Mesenchymal stem cell (in vitro differentiated cells and primary cell): Measurements from ENCODE around the gene IL36RN.

ENCODE experiments used
- DNase-seq: peaks from one replicate; pipeline ENCODE4 v3.0.0-alpha.2; 2013
- H2AFZ ChIP-seq: one replicate; pipeline ENCODE4 v1.6.1; 2013; ENCODE audit warnings: low read depth, mild to moderate bottlenecking, control low read depth, inconsistent platforms, low read length, moderate library complexity
- H2AK5ac ChIP-seq: 2 replicates; pipeline ENCODE4 v1.6.1; 2013; ENCODE audit warnings: low read length, moderate library complexity, mild to moderate bottlenecking, inconsistent platforms; ENCODE audit not compliant: severe bottlenecking
- H2BK120ac ChIP-seq: one replicate; pipeline ENCODE4 v1.6.1; 2013; ENCODE audit warnings: low read depth, mild to moderate bottlenecking, inconsistent platforms, low read length, moderate library complexity
- H2BK12ac ChIP-seq, 2 experiments: one replicate each; pipeline ENCODE4 v1.6.1; 2013; ENCODE audit warnings: inconsistent platforms in 2 of 2, low read length in 2 of 2, mild to moderate bottlenecking in 2 of 2, moderate library complexity in 2 of 2, control low read depth in 1 of 2
- H2BK15ac ChIP-seq: one replicate; pipeline ENCODE4 v1.6.1; 2013; ENCODE audit warnings: mild to moderate bottlenecking, low read depth, inconsistent platforms; ENCODE audit not compliant: poor library complexity, severe bottlenecking
- H2BK5ac ChIP-seq: 2 replicates; pipeline ENCODE4 v1.6.1; 2013; ENCODE audit warnings: low read depth, mild to moderate bottlenecking, low read length, control low read depth, inconsistent platforms; ENCODE audit not compliant: poor library complexity, severe bottlenecking
- H3K14ac ChIP-seq, 2 experiments: one replicate each; pipeline ENCODE4 v1.6.1; 2013; ENCODE audit warnings: inconsistent platforms in 2 of 2, low read length in 2 of 2, control low read depth in 1 of 2, mild to moderate bottlenecking in 1 of 2, moderate library complexity in 1 of 2
- H3K18ac ChIP-seq, 2 experiments: one replicate each; pipeline ENCODE4 v1.6.1; 2013; ENCODE audit warnings: inconsistent platforms in 2 of 2, low read length in 2 of 2, control low read depth in 1 of 2, low read depth in 1 of 2, mild to moderate bottlenecking in 1 of 2
- H3K23ac ChIP-seq, 2 experiments: one replicate each; pipeline ENCODE4 v1.6.1; 2013; ENCODE audit warnings: inconsistent platforms in 2 of 2, low read length in 2 of 2, mild to moderate bottlenecking in 2 of 2, moderate library complexity in 2 of 2, control low read depth in 1 of 2
- H3K27ac ChIP-seq: 2 replicates; pipeline ENCODE4 v1.5.1; 2013; ENCODE audit warnings: mild to moderate bottlenecking, moderate library complexity, low read length, control low read depth, inconsistent platforms; ENCODE audit not compliant: poor library complexity, severe bottlenecking
- H3K27me3 ChIP-seq, 2 experiments: 2 replicates each; pipeline versions ENCODE4 v1.6.1 to v1.7.0; 2013; ENCODE audit warnings: low read length in 2 of 2, mild to moderate bottlenecking in 2 of 2, moderate library complexity in 2 of 2, control low read depth in 1 of 2, inconsistent platforms in 1 of 2; ENCODE audit not compliant: control insufficient read depth in 1 of 2, insufficient read depth in 1 of 2
- H3K36me3 ChIP-seq, 2 experiments: 2 replicates each; pipeline versions ENCODE4 v1.6.1 to v1.7.0; 2013; ENCODE audit warnings: low read length in 2 of 2, control low read depth in 1 of 2, inconsistent platforms in 1 of 2, low read depth in 1 of 2, mild to moderate bottlenecking in 1 of 2; ENCODE audit not compliant: insufficient read depth in 2 of 2, control insufficient read depth in 1 of 2
- H3K4ac ChIP-seq, 2 experiments: one replicate each; pipeline ENCODE4 v1.6.1; 2013; ENCODE audit warnings: inconsistent platforms in 2 of 2, low read length in 2 of 2, mild to moderate bottlenecking in 2 of 2, moderate library complexity in 2 of 2, control low read depth in 1 of 2, low read depth in 1 of 2
- H3K4me1 ChIP-seq: 2 replicates; pipeline ENCODE4 v1.6.1; 2013; ENCODE audit warnings: low read depth, low read length, control low read depth; ENCODE audit not compliant: control insufficient read depth, insufficient read depth
- H3K4me2 ChIP-seq: 2 replicates; pipeline ENCODE4 v1.6.1; 2013; ENCODE audit warnings: low read length, mild to moderate bottlenecking, inconsistent platforms; ENCODE audit not compliant: poor library complexity, severe bottlenecking
- H3K4me3 ChIP-seq, 2 experiments: 2 replicates each; pipeline versions ENCODE4 v1.5.1 to v1.7.0; 2013; ENCODE audit warnings: low read length in 2 of 2, mild to moderate bottlenecking in 2 of 2, control low read depth in 1 of 2, low read depth in 1 of 2; ENCODE audit not compliant: insufficient read depth in 1 of 2
- H3K79me1 ChIP-seq: replicated peaks from 2 replicates; pipeline ENCODE4 v1.6.1; 2013; ENCODE audit warnings: mild to moderate bottlenecking, control low read depth, low read length, inconsistent platforms; ENCODE audit not compliant: poor library complexity, severe bottlenecking
- H3K9ac ChIP-seq: 2 replicates; pipeline ENCODE4 v1.7.0; 2013; ENCODE audit warnings: mild to moderate bottlenecking, low read length, moderate library complexity
- H3K9me3 ChIP-seq: 2 replicates; pipeline ENCODE4 v1.7.0; 2013; ENCODE audit warnings: mild to moderate bottlenecking, low read length; ENCODE audit not compliant: control insufficient read depth
- H4K8ac ChIP-seq: one replicate; pipeline ENCODE4 v1.6.1; 2013; ENCODE audit warnings: inconsistent platforms, mild to moderate bottlenecking, low read length, moderate library complexity
- H4K91ac ChIP-seq: one replicate; pipeline ENCODE4 v1.6.1; 2013; ENCODE audit warnings: mild to moderate bottlenecking, low read length, inconsistent platforms
- WGBS: methylation state at CpG from one replicate; pipeline ENCODE4 v1.1.7; 2013; ENCODE audit warnings: mixed read lengths; 5-methylcytosine and 5-hydroxymethylcytosine counted together

IL36RN gene

GRCh38 chr2:113057117-113057516 lies 1.9 kb upstream of the IL36RN start:
- no peaks in the 10 kb centered on the region for H3K4me1 ChIP-seq
- H3K4me3 ChIP-seq = no peak overlapping the region
- H3K18ac ChIP-seq = no peak overlapping the region
- H2AK5ac ChIP-seq = no peak overlapping the region
- H3K4ac ChIP-seq = no peak overlapping the region
- H2BK15ac ChIP-seq = no peak overlapping the region
- peaks cover 35% of the 10 kb centered on the region for H3K9me3 ChIP-seq
- H4K91ac ChIP-seq = no peak overlapping the region
- H3K79me1 ChIP-seq = no peaks in the 10 kb centered on the region
- DNase-seq = no peak
- H4K8ac ChIP-seq = no peak overlapping the region
- H2BK120ac ChIP-seq = no peak overlapping the region
- H2BK12ac ChIP-seq = no peak overlapping the region
- H2BK5ac ChIP-seq = no peak overlapping the region
- H3K14ac ChIP-seq = no peak overlapping the region
- H3K9ac ChIP-seq = no peak overlapping the region
- no peaks in the 10 kb centered on the region for H3K36me3 ChIP-seq
- no peak overlapping the region for H2AFZ ChIP-seq
- WGBS = 28% methylated on average over 1 of the region's 1 CpG
- H3K27ac ChIP-seq = no peak overlapping the region
- no peak overlapping the region for H3K4me2 ChIP-seq
- no peak overlapping the region for H3K23ac ChIP-seq
- peaks cover 4 to 33% of the 10 kb centered on the region in 2 experiments for H3K27me3 ChIP-seq

DNA sequence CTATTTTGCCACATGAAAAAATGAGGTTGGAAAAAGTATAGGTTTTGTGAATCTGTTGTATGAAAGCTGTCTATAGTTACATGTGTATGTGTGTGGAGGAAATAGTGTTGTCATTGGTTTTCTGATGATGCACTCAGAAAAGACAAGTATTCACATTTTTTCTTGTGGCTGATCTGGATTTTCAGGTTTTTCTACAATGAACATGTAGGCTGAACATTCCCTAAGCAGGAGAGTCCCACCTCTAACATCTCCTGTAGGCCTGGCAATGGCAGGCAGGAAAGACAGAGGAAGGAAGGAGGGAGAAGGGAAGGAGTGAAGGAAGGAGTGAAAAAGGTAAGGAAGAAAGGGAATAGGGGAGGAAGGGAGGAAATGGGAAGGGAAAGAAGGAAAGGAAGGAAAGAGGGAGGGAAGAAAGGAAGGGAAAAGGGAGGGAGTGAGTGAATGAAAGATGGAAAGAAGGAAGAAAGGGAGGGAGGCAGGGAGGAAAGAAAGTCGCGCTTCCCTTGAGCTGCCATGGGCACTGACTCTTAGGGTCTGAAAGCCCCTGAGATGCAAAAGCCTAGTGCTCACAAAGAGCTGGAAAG lies 495 bp upstream of the IL36RN start:
- Histone ChIP-seq H2BK5ac (no peak overlapping the region), H2AK5ac (no peak overlapping the region), H3K4me2 (no peak overlapping the region), H3K79me1 (no peaks in the 10 kb centered on the region), H3K4ac (no peak overlapping the region), H2BK120ac (no peak overlapping the region), H4K91ac (no peak overlapping the region), H3K27ac (no peak overlapping the region), H3K27me3 (peaks cover 14 to 30% of the 10 kb centered on the region in 2 experiments), H2BK12ac (no peak overlapping the region), H3K36me3 (no peaks in the 10 kb centered on the region), H2BK15ac (no peak overlapping the region), H3K4me3 (no peak overlapping the region), H3K9me3 (peaks cover 29% of the 10 kb centered on the region), H2AFZ (no peak overlapping the region), H3K4me1 (no peaks in the 10 kb centered on the region), H3K14ac (no peak overlapping the region), H3K9ac (no peak overlapping the region), H4K8ac (no peak overlapping the region), H3K23ac (no peak overlapping the region), H3K18ac (no peak overlapping the region)
- WGBS = 50% methylated on average over 2 of the region's 2 CpGs
- no peak for DNase-seq

DNA sequence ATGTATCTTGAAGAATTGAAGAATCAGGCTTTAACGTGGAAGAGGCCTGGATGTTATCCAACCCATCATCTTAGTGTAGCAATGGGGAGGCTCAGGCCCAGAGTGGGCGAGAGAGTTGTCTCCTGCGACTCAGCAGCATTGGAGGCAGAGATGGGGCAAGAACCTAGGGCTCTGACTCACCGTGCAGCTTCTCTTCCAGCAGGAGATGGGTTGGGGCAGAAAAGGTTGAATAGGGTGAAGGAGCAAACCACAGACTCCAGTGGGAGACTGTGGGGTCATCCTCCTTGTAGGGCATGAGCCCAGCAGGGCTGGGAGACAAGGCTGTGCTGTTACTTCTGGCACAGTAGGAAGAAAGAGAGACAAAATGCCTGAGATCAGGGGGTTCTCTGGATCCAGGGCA lies 1.4 kb downstream of the IL36RN start:
- Histone ChIP-seq H3K79me1 (no peaks in the 10 kb centered on the region), H3K27ac (no peak overlapping the region), H3K4ac (no peak overlapping the region), H3K9ac (no peak overlapping the region), H3K4me1 (no peaks in the 10 kb centered on the region), H4K8ac (no peak overlapping the region), H2BK12ac (no peak overlapping the region), H2AK5ac (no peak overlapping the region), H3K9me3 (peaks cover 16% of the 10 kb centered on the region), H2BK5ac (no peak overlapping the region), H3K4me3 (no peak overlapping the region), H2BK120ac (no peak overlapping the region), H3K36me3 (no peaks in the 10 kb centered on the region), H3K18ac (no peak overlapping the region), H3K27me3 (peaks cover 23 to 37% of the 10 kb centered on the region in 2 experiments), H3K4me2 (no peak overlapping the region), H4K91ac (no peak overlapping the region), H2BK15ac (no peak overlapping the region), H2AFZ (no peak overlapping the region), H3K14ac (no peak overlapping the region), H3K23ac (no peak overlapping the region)
- DNase-seq = no peak
- WGBS = 69% methylated on average over 4 of the region's 4 CpGs

DNA sequence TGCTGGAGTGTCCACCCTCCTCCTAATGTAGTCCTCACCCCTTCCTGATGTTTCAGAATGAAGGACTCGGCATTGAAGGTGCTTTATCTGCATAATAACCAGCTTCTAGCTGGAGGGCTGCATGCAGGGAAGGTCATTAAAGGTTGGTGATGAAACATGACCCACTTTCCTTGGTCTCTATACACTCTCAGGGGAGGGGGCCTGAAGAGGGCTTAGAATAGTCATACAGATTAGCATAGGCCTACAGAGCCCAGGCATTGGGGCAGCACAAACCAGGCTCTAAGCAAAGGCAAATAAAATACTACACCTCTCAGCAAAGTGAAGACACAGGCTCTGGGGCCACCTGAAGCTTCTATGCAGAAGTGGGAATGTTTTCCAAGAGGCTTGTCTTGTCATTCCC lies 1.8 kb downstream of the IL36RN start:
- Histone ChIP-seq H3K79me1 (no peaks in the 10 kb centered on the region), H2BK12ac (no peak overlapping the region), H2AK5ac (no peak overlapping the region), H3K14ac (no peak overlapping the region), H2BK5ac (no peak overlapping the region), H3K4me2 (no peak overlapping the region), H3K23ac (no peak overlapping the region), H3K9me3 (peaks cover 13% of the 10 kb centered on the region), H3K4ac (no peak overlapping the region), H3K4me1 (no peaks in the 10 kb centered on the region), H2BK15ac (no peak overlapping the region), H4K8ac (no peak overlapping the region), H3K27ac (no peak overlapping the region), H2BK120ac (no peak overlapping the region), H3K4me3 (no peak overlapping the region), H3K27me3 (peaks cover 23 to 37% of the 10 kb centered on the region in 2 experiments), H4K91ac (no peak overlapping the region), H3K9ac (no peak overlapping the region), H2AFZ (no peak overlapping the region), H3K36me3 (no peaks in the 10 kb centered on the region), H3K18ac (no peak overlapping the region)
- 50% methylated on average over 1 of the region's 1 CpG for WGBS
- no peak for DNase-seq
